Measurements from ENCODE around the gene DCLK2.

Gene DCLK2

GRCh38 chr4:150117629-150118028 is 39.4 kb downstream of the DCLK2 start:
- TF ChIP-seq CREB1 (IDR thresholded peaks at IDR 0.05; ENCODE audit: low read depth), result no peak
- no peak for TF ChIP-seq CEBPB (IDR thresholded peaks at IDR 0.05)
- no peak for TF ChIP-seq YY1 (IDR thresholded peaks at IDR 0.05; ENCODE audit: low read depth)
- TF ChIP-seq TEAD4 (IDR thresholded peaks at IDR 0.05), result no peak
- no peak for TF ChIP-seq FOXM1 (IDR thresholded peaks at IDR 0.05; ENCODE audit: borderline replicate concordance, low read depth)
- no peak for TF ChIP-seq USF1 (IDR thresholded peaks at IDR 0.05)
- no peak for TF ChIP-seq TAF1 (IDR thresholded peaks at IDR 0.05; ENCODE audit: low read depth)
- TF ChIP-seq RAD21 (IDR thresholded peaks at IDR 0.05; ENCODE audit: low read depth), result no peak
- TF ChIP-seq ZBTB7A (IDR thresholded peaks at IDR 0.05; ENCODE audit: low read depth), result no peak
- no peak for TF ChIP-seq REST (IDR thresholded peaks at IDR 0.05; ENCODE audit: low read depth)
- no peak for TF ChIP-seq EGR1 (IDR thresholded peaks at IDR 0.05)
- TF ChIP-seq EP300 (IDR thresholded peaks at IDR 0.05; ENCODE audit: borderline replicate concordance), result no peak
- TF ChIP-seq TCF12 (IDR thresholded peaks at IDR 0.05; ENCODE audit: low read depth), result no peak
- no peak for TF ChIP-seq NFIC (IDR thresholded peaks at IDR 0.05)

- TF ChIP-seq YY1 (IDR thresholded peaks at IDR 0.05; ENCODE audit: low read depth) (no peak), REST (IDR thresholded peaks at IDR 0.05; ENCODE audit: low read depth) (no peak), TCF12 (IDR thresholded peaks at IDR 0.05; ENCODE audit: low read depth) (no peak), TEAD4 (IDR thresholded peaks at IDR 0.05) (peak; percentile 49; the same call in 1 of the 2 replicates)
These were observed 41.2 kb downstream of the DCLK2 start for GRCh38 chr4:150119492-150119891.

GRCh38 chr4:150123087-150123486 is 44.8 kb downstream of the DCLK2 start:
- TF ChIP-seq TAF1 (IDR thresholded peaks at IDR 0.05; ENCODE audit: low read depth), result no peak
- TF ChIP-seq FOXM1 (IDR thresholded peaks at IDR 0.05; ENCODE audit: borderline replicate concordance, low read depth), result no peak
- no peak for TF ChIP-seq MAX (IDR thresholded peaks at IDR 0.05)
- no peak for TF ChIP-seq USF1 (IDR thresholded peaks at IDR 0.05)

- no peak for TF ChIP-seq TAF1 (IDR thresholded peaks at IDR 0.05; ENCODE audit: low read depth)
- TF ChIP-seq EP300 (IDR thresholded peaks at IDR 0.05; ENCODE audit: borderline replicate concordance), result no peak
- no peak for TF ChIP-seq TEAD4 (IDR thresholded peaks at IDR 0.05)
- no peak for TF ChIP-seq NFIC (IDR thresholded peaks at IDR 0.05)
- TF ChIP-seq ZBTB7A (IDR thresholded peaks at IDR 0.05; ENCODE audit: low read depth), result no peak
- TF ChIP-seq EGR1 (IDR thresholded peaks at IDR 0.05), result no peak
- no peak for TF ChIP-seq CEBPB (IDR thresholded peaks at IDR 0.05)
- no peak for TF ChIP-seq USF1 (IDR thresholded peaks at IDR 0.05)
- no peak for TF ChIP-seq YY1 (IDR thresholded peaks at IDR 0.05; ENCODE audit: low read depth)
- TF ChIP-seq FOXM1 (IDR thresholded peaks at IDR 0.05; ENCODE audit: borderline replicate concordance, low read depth), result no peak
- TF ChIP-seq TCF12 (IDR thresholded peaks at IDR 0.05; ENCODE audit: low read depth), result no peak
- TF ChIP-seq CREB1 (IDR thresholded peaks at IDR 0.05; ENCODE audit: low read depth), result no peak
- TF ChIP-seq RAD21 (IDR thresholded peaks at IDR 0.05; ENCODE audit: low read depth), result no peak
- no peak for TF ChIP-seq MAX (IDR thresholded peaks at IDR 0.05)
- no peak for TF ChIP-seq REST (IDR thresholded peaks at IDR 0.05; ENCODE audit: low read depth)
These were observed 45.8 kb downstream of the DCLK2 start for GRCh38 chr4:150123796-150124677.
